Ishikawa (cell line): ENCODE measurements around the gene GAS7.

Source experiments
- CEBPB ChIP-seq: IDR thresholded peaks from 2 replicates; pipeline ENCODE4 v1.6.1; 2012
- CREB1 ChIP-seq: IDR thresholded peaks from 2 replicates; pipeline ENCODE4 v1.6.1; 2012; ENCODE audit warnings: low read depth
- EGR1 ChIP-seq: IDR thresholded peaks from 2 replicates; pipeline ENCODE4 v1.6.1; 2012
- EP300 ChIP-seq: IDR thresholded peaks from 2 replicates; pipeline ENCODE4 v1.6.1; 2012; ENCODE audit warnings: borderline replicate concordance
- FOXM1 ChIP-seq: IDR thresholded peaks from 2 replicates; pipeline ENCODE4 v1.6.1; 2012; ENCODE audit warnings: low read depth, borderline replicate concordance
- MAX ChIP-seq: IDR thresholded peaks from 2 replicates; pipeline ENCODE4 v1.6.1; 2012
- NFIC ChIP-seq: IDR thresholded peaks from 2 replicates; pipeline ENCODE4 v1.6.1; 2012
- RAD21 ChIP-seq: IDR thresholded peaks from 2 replicates; pipeline ENCODE4 v1.6.1; 2012; ENCODE audit warnings: low read depth
- REST ChIP-seq: IDR thresholded peaks from 2 replicates; pipeline ENCODE4 v1.6.1; 2012; ENCODE audit warnings: low read depth, mild to moderate bottlenecking
- TAF1 ChIP-seq: IDR thresholded peaks from 2 replicates; pipeline ENCODE4 v1.6.1; 2012; ENCODE audit warnings: low read depth, mild to moderate bottlenecking
- TCF12 ChIP-seq: IDR thresholded peaks from 2 replicates; pipeline ENCODE4 v1.6.1; 2012; ENCODE audit warnings: low read depth
- TEAD4 ChIP-seq: IDR thresholded peaks from 2 replicates; pipeline ENCODE4 v1.6.1; 2012
- USF1 ChIP-seq: IDR thresholded peaks from 2 replicates; pipeline ENCODE4 v1.6.1; 2012
- YY1 ChIP-seq: IDR thresholded peaks from 2 replicates; pipeline ENCODE4 v1.6.1; 2012; ENCODE audit warnings: low read depth

DNA sequence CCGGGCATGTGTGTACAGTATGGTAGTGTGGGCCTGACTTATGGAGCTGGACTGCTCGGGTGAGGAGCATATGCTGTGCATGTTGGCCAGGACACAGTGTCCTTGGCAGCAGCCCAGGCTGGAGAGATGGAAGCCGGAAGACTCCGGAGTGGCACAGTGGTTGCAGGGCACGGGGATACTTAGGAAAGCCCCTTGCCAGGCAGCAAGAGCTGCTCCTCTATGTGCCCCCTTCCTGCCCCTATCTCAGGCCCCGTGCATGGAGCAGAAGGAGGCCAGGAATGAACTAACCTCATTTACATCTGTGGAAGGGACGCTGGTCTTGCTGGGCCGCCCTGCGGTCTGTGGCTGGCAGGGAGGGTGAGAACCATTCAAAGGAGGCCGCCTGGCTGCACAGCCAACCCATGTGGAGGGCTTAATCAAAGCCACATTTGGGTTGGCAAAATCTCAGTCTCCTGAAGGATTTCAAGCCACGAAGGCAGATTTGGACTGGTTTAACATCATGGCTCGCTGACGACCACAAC is 261.1 kb downstream of the GAS7 start:
- no peak for TF ChIP-seq CREB1
- TF ChIP-seq YY1, result no peak
- no peak for TF ChIP-seq TAF1
- TF ChIP-seq CEBPB, result no peak
- no peak for TF ChIP-seq TEAD4
- TF ChIP-seq EP300, result no peak
- TF ChIP-seq FOXM1, result no peak
- no peak for TF ChIP-seq NFIC
- no peak for TF ChIP-seq REST
- TF ChIP-seq RAD21, result no peak
- no peak for TF ChIP-seq MAX
- no peak for TF ChIP-seq EGR1
- no peak for TF ChIP-seq TCF12
- no peak for TF ChIP-seq USF1
